RWPE2 (cell line): ENCODE measurements around the gene ARHGAP26.

Experiments used
- ATAC-seq: fragments of 200-7000 bp; cut with Tn5 transposase; 3 replicates; pipeline ENCODE4 v1.9.1; 2021; ENCODE audit warnings: low read depth
- DNase-seq: peaks from one replicate; pipeline ENCODE4 v3.0.0-alpha.2; 2020; ENCODE audit warnings: low spot score
- H3K27ac ChIP-seq: fragments of 450-650 bp; 2 replicates; pipeline ENCODE4 v1.5.1; 2017; ENCODE audit warnings: mild to moderate bottlenecking; ENCODE audit not compliant: poor library complexity, severe bottlenecking
- H3K27me3 ChIP-seq: fragments of 250-450 bp; sonication (Bioruptor Pico); 2 replicates; pipeline ENCODE4 v1.5.1; 2021; ENCODE audit warnings: mild to moderate bottlenecking, moderate library complexity; ENCODE audit not compliant: insufficient read depth, poor library complexity, severe bottlenecking
- H3K36me3 ChIP-seq: fragments of 250-450 bp; sonication (Bioruptor Pico); 2 replicates; pipeline ENCODE4 v1.5.1; 2020; ENCODE audit warnings: low read depth, mild to moderate bottlenecking, moderate library complexity
- H3K4me1 ChIP-seq: fragments of 250-450 bp; sonication (Bioruptor Pico); 2 replicates; pipeline ENCODE4 v1.5.1; 2021; ENCODE audit warnings: mild to moderate bottlenecking, moderate library complexity; ENCODE audit not compliant: insufficient read depth, poor library complexity, severe bottlenecking
- H3K4me3 ChIP-seq: fragments of 250-450 bp; sonication (Bioruptor Pico); 2 replicates; pipeline ENCODE4 v1.5.1; 2021; ENCODE audit warnings: mild to moderate bottlenecking, moderate library complexity; ENCODE audit not compliant: severe bottlenecking
- H3K9me3 ChIP-seq: fragments of 250-450 bp; sonication (Bioruptor Pico); 2 replicates; pipeline ENCODE4 v1.5.1; 2021; ENCODE audit warnings: mild to moderate bottlenecking, moderate library complexity; ENCODE audit not compliant: severe bottlenecking
- TF ChIP-seq, protein P1 (sequence below): fragments of 450-650 bp; IDR thresholded peaks from one replicate; pipeline ENCODE4 v1.5.1; 2017; ENCODE audit warnings: mild to moderate bottlenecking, moderate library complexity; ENCODE audit not compliant: poor library complexity, severe bottlenecking

Gene ARHGAP26

DNA sequence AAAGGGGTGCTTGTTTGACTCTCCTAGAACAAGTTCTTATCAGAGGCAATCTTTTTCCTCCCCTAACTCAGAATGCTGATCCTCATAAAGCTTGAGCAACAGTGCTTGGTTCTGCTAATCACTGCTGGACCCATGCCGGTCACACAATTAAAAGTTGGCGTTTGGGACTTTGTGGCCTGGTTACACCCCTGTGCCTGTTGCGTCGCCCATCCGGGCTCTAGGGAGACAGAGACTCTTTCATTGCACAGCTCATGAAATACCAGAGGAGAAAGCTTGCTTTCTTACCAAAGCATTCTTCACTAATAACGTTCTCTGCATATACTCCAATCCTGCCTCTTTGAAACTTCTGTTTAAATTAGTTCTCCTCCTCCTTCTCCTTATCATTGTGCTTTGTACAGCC, 332.2 kb downstream of the ARHGAP26 start:
- Histone ChIP-seq H3K9me3 (no peaks in the 10 kb centered on the region), H3K4me3 (no peak overlapping the region), H3K27me3 (no peaks in the 10 kb centered on the region), H3K27ac (no peak overlapping the region), H3K4me1 (no peaks in the 10 kb centered on the region), H3K36me3 (no peaks in the 10 kb centered on the region)
- TF ChIP-seq, protein P1, sequence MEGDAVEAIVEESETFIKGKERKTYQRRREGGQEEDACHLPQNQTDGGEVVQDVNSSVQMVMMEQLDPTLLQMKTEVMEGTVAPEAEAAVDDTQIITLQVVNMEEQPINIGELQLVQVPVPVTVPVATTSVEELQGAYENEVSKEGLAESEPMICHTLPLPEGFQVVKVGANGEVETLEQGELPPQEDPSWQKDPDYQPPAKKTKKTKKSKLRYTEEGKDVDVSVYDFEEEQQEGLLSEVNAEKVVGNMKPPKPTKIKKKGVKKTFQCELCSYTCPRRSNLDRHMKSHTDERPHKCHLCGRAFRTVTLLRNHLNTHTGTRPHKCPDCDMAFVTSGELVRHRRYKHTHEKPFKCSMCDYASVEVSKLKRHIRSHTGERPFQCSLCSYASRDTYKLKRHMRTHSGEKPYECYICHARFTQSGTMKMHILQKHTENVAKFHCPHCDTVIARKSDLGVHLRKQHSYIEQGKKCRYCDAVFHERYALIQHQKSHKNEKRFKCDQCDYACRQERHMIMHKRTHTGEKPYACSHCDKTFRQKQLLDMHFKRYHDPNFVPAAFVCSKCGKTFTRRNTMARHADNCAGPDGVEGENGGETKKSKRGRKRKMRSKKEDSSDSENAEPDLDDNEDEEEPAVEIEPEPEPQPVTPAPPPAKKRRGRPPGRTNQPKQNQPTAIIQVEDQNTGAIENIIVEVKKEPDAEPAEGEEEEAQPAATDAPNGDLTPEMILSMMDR: no peak
- DNase-seq: no peak
- ATAC-seq: no peak

DNA sequence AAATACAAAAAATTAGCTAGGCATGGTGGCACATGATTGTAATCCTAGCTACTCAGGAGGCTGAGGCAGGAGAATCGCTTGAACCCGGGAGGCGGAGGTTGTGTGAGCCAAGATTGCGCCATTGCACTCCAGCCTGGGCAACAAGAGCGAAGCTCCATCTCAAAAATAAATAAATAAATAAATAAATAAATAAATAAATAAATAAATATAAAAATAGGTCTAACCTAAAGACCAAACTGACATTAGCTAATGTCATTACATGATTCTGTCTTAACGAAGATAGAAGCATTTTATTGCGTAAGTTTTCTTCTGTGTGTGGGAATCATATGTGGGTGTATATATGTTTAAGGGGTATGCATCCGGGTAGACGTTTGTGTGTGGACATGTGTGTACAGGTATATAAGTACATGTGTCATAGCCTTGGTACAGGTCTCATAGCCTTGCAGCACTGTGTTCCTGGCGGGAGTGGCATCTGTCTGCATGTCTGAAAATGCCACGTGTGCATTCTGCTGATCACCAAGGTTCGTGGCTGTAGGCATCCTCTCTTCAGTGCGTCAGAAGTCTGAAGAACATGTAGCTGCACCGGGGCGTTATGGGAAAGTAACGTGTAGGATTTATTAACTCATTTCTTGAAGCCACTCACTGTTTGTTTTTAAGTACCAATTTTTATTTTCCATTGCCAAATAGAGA, 335.2 kb downstream of the ARHGAP26 start:
- TF ChIP-seq, protein P1: no peak

DNA sequence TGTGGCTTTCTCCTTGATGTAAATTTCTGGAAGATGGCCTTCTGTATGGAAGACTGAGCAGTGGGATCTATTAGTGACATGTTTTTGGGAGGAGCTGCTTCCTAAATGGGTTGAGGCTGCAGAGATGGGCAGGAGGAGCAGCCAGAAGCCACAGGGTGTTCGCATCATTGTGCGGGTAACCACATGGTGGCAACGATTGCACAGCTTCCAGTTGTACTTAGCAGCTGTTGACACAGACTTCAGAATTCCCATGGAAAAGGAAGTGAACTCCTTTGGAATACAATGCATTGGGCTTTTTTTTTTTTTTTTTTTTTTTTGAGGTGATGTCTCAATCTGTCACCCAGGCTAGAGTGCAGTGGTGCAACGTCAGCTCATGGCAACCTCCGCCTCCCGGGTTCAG, 336.0 kb downstream of the ARHGAP26 start:
- H3K36me3 ChIP-seq: no peaks in the 10 kb centered on the region
- H3K9me3 ChIP-seq: no peaks in the 10 kb centered on the region
- no peak overlapping the region for H3K4me3 ChIP-seq
- ATAC-seq (peak; percentile 77), DNase-seq (no peak)
- no peaks in the 10 kb centered on the region for H3K27me3 ChIP-seq
- no peaks in the 10 kb centered on the region for H3K4me1 ChIP-seq
- TF ChIP-seq, protein P1: peak; percentile 66
- no peak overlapping the region for H3K27ac ChIP-seq

More for the DNA sequence above, 335.2 kb downstream of the ARHGAP26 start:
- DNase-seq (no peak), ATAC-seq (no peak)
- no peaks in the 10 kb centered on the region for H3K9me3 ChIP-seq
- H3K36me3 ChIP-seq: no peaks in the 10 kb centered on the region
- no peak overlapping the region for H3K4me3 ChIP-seq
- H3K27ac ChIP-seq: no peak overlapping the region
- no peaks in the 10 kb centered on the region for H3K27me3 ChIP-seq
- no peaks in the 10 kb centered on the region for H3K4me1 ChIP-seq

DNA sequence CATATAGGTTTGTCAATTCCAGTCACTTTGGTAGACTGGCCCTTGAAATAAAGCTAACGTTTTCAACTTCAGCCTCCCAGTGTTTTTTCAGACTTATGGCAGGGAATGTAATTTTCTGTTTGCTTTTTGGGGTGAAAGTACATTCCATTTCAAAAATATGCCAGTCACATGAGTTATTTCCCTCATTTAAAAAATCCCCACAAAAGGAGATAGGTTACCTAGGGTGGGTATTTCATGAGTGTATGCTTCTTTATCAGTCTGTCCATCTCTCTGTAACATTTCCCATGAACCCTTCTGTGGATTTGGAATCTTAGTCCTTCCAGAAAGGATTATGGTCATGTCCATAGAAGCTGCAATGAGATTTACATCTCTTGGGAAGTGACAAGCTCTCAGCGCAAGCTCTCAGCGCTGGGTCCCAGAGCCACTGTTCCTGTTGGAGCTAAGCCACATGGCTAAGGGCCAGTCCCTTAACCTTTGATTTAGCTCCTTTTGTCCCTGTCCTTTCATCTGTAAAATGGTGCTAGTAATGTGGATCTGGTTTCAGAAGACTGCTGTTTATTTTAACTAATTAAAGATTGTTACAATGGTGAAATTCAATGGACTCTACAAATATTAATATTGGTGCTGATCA, 338.4 kb downstream of the ARHGAP26 start:
- no peak for ATAC-seq
- no peak for DNase-seq
- TF ChIP-seq, protein P1: no peak
- Histone ChIP-seq H3K4me3 (no peak overlapping the region), H3K36me3 (no peaks in the 10 kb centered on the region), H3K27ac (no peak overlapping the region), H3K4me1 (no peaks in the 10 kb centered on the region), H3K27me3 (no peaks in the 10 kb centered on the region), H3K9me3 (no peaks in the 10 kb centered on the region)

DNA sequence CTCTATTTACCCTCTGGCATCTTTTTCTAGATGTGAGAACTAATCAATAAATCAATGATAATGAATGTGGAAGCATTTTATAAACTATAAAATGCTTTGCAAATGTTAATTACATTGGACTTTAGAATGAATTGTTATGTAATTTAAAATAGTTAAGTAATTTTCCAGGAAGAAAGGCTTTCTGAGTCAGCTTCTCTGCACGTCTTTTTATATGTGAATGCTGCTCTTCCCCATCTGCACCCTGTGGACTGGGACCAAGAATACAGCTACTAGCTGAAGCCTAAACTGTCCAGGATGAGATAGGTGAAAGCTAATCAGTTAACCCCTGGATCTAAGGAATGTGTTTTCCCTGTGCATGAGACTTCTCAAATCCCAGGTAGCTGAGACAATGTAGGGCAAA, 340.4 kb downstream of the ARHGAP26 start:
- no peaks in the 10 kb centered on the region for H3K4me1 ChIP-seq
- H3K9me3 ChIP-seq: no peaks in the 10 kb centered on the region
- DNase-seq: no peak
- H3K36me3 ChIP-seq: no peaks in the 10 kb centered on the region
- TF ChIP-seq, protein P1: no peak
- ATAC-seq: no peak
- no peak overlapping the region for H3K4me3 ChIP-seq
- no peak overlapping the region for H3K27ac ChIP-seq
- no peaks in the 10 kb centered on the region for H3K27me3 ChIP-seq
